HuH-7 (cell line): Measurements from ENCODE around the gene TUBGCP3.

Experiments
- DNase-seq: peaks from one replicate; pipeline ENCODE4 v3.0.0; 2011; ENCODE audit warnings: low spot score

Gene TUBGCP3

GRCh38 chr13:112481458-112481857 lies 106.5 kb downstream of the TUBGCP3 start:
- no peak for DNase-seq

GRCh38 chr13:112479389-112479788 lies 108.6 kb downstream of the TUBGCP3 start:
- no peak for DNase-seq

DNA sequence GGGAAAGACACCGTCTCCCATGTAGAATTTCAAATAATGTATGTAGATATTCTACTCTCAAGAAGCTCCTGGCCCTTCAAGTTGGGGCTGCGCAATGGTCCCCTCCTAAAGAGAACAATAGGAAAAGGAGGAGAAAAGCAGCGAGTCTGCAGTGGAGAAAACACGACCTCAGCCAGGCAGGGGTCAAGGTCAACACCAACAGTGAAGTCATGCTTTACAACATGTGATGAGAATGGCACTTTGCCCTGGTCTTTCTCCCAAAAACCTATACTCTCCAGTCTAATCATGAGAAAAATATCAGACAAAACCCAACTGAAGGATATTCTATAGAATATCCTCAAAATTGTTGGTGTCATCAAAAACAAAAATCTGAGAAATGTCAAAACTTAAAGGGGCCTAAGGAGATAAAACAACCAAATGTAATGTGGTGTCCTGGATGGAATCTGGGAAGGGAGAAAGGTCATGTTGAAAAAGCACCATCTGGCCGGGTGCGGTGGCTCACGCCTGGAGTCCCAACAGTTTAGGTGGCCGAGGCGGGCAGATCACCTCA lies 110.8 kb downstream of the TUBGCP3 start:
- DNase-seq, result no peak

DNA sequence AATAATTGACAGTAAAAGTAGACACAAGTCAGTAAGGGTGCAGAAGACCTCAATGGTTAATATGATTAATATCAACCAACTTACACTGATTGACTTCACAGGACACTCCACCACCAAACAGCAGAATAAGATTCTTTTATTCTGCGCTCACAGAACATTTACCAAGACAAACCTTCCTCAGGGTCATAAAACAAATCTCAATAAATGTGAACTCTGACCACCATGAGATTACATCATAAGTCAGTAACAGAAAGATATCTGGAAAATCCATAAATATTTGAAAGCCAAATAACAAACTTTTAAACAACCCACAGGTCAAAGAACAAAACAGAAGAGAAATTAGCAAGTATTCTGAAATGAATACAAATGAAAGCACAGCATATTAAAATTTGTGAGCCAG lies 112.1 kb downstream of the TUBGCP3 start:
- DNase-seq, result no peak

- DNase-seq, result no peak
These were observed 113.1 kb downstream of the TUBGCP3 start for GRCh38 chr13:112474869-112475268.

DNA sequence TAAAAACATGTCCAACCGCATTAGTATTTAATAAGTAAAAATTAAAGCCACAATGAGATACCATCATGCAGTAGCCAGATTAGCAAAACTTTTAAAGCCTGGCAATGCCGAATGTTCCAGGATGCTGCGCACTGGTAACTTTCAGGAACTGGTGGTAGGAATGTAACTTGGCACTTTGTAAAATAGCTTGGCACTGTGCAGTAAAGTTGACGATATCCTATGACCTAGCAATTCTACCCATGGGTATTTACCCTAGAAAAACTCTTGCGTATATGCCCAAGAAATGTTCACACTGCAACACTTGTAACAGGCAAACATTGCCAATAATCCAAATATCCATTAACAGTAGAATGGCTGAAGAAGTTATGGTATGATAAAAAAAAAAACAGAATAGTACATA lies 114.1 kb downstream of the TUBGCP3 start:
- no peak for DNase-seq

DNA sequence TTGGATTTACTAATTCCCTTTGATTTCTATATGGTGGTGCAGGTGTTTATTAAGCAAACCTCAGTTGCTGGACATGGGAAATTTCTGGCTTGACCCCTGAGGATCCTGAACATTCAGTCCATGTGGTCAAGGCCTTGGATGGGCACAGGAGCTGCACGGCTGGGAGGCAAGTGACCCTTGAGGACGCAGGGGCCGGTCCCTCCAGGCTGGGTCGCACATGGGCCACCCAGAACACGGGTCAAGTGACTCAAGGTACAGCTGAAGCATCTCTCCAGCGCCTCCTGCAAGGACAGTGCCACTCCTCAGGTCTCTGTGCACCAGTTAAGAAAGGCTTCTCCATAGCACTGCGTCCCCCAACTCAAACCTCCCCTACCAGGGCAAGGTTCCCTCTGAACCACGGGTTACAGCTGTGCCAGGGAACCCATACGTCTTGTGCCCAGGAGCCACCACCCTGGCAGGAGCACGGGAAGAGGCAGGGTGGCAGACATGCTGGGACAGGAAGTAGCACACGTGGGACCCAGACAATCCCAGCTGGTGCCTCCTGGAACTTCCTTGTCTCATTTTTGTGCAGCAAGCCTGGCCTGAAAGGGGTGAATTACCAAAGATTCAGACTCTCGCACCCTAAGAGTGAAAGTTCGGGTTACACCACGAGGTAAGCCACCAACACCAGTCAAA lies 118.7 kb downstream of the TUBGCP3 start:
- no peak for DNase-seq

DNA sequence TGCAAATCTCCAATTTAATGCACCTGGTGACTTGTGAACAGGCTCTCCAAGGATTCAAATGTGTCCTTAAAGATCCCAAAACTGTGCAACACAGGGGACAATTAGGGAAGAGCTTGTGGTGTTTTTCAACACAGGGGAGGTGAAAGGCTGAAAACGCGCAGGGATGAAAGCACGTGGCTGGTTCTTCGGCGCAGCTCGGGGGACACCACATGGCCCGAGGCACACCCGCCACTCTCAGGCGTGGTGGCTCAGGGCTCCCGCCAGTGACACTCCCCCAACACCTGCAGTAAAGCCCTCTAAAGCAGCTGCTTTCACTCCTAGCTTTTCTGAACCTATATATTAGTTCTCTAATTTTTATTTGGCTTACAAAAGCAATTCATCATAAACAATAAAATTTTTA lies 119.9 kb downstream of the TUBGCP3 start:
- no peak for DNase-seq

DNA sequence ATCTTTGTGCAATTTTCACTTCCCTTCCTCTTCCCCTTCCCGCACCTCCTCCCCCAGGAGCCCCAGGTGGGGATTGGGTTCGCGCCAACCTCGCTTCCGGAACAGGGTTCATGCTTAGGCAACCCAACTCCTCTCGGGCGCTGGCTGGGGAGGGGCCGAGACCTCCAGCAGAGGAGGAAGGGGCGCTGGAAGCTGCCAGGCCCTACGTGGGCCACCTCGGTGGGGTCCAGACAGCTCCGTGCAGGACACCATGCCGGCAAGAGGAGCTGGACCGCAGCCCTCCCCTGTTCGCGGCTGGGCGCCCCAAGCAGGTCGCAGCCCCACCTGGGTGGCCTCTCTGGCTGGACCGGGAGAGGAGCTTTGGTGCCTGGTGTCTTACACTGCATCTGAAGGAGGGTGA lies 120.7 kb downstream of the TUBGCP3 start:
- no peak for DNase-seq

DNA sequence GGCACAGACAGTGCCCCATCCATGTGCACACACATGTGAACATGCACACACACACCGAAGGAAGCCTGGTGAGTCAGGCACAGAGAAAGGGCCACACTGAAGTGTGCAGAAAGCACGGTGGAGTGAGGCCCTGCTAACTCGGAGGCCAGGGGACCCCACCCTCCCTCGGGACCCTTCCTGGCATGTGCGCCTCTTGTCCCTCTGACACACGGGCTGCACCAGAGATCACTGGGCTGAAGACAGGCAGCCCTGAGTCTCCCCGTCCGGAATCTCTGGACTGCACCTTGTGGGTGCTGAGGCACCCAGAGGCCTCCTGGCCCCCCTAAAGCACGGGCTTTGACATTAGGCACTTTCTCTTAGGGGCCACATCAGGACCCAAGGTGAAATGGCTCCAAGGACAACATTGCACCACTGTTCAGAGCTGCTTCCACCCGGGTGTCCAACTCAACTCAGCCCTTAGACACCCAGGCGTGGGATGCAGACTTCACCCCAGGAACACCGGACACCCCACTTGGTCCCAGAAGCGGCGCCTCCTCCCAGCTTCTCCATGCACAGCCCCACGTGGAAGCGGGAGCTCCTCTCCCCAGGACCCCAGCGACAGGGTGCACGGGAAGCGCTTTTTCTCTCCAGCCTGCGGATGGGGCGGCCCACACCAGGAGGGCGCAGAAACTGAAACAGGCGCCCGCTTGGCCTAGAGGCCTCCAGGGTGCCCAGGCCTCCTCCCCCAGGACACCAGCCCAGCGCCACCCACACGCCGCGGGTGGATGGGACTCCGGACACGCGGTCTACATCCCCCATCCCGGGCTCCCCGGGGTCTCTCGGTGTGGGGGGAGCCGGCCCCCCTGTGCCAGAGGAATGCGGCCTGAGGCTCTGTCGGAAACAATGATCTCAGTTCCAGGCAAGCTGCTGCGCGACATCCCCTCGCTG lies 121.6 kb downstream of the TUBGCP3 start:
- DNase-seq, result no peak

DNA sequence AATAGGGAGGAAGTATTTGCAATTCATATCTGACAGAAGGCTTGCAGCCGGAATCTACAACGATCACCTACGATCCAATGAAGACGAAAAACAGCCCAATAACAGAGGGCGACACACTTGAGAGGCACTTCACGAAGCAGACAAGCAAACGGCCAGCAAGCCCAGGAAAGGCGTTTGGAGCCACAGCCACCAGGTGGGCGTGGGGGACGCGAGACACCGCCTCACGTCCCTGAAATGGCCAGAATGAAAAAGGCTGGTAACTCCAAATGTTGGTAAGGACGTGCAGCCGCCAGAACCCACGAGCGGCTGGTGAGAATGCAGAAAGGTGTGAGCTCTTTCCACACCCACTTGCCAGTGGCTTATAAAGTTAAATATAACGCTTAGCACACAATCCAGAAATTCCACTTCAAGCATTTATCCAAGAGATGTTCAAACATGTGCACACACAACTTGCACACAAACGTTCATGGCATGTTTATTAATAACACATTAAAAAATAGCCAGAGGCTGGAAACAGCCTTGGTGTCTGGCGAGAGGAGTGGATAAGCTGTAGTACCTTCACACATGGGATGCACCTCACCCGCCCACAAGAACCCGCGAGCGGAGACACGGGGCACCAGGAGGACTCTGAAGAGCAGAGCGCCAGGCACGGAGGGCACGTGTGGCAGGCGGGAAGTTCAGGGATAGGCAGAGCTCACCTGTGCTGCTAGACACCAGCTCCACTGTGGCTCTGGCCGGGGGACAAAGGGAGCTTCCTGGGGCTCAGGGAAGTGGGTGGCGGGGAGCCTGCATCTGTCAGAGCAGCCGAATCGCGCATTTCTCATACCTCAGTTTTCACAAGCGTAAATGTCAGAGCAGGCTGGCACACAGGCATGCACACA lies 122.5 kb downstream of the TUBGCP3 start:
- DNase-seq, result no peak

- DNase-seq, result no peak
These were observed 123.2 kb downstream of the TUBGCP3 start for GRCh38 chr13:112464720-112465119.

DNA sequence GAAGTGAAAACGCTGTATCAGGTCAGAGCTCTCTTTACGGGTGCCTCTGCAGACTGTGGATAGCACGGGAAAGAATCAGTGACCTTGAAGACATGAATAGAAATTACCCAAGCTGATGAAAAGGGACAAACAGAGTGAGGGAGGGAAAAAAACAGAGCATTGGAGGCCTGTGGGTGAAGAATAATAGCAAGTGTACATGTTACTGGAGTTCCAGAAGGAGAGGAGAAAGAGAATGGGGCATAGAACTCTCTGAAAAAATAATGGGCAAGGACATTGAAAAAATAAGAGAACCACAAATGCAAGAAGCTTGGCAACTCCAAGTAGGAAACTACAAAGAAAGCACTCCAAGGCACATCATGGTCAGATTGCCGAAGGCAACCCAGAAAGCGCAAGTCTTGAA lies 125.5 kb downstream of the TUBGCP3 start:
- DNase-seq, result no peak

DNA sequence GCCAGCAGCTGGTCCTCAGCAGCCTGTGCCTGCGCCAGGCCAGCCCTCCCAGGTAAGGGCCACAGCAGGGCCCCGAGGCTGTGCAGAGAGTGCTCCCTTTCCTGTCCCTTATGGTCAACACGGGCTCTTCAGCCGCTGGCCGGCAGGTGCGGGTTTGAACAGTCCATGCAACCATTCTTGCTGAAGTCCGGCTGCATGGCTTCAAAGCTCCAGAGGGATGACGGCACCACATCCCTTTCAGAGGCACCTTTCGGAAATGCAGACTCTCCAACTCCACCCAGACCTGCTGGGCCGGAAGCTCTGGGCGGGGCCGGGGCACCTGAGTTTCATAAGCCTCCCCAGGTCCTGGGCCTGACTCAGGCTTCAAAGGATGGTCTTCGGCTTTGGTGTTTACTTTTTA lies 130.5 kb downstream of the TUBGCP3 start:
- no peak for DNase-seq

GRCh38 chr13:112457081-112457480 lies 130.9 kb downstream of the TUBGCP3 start:
- DNase-seq, result no peak

DNA sequence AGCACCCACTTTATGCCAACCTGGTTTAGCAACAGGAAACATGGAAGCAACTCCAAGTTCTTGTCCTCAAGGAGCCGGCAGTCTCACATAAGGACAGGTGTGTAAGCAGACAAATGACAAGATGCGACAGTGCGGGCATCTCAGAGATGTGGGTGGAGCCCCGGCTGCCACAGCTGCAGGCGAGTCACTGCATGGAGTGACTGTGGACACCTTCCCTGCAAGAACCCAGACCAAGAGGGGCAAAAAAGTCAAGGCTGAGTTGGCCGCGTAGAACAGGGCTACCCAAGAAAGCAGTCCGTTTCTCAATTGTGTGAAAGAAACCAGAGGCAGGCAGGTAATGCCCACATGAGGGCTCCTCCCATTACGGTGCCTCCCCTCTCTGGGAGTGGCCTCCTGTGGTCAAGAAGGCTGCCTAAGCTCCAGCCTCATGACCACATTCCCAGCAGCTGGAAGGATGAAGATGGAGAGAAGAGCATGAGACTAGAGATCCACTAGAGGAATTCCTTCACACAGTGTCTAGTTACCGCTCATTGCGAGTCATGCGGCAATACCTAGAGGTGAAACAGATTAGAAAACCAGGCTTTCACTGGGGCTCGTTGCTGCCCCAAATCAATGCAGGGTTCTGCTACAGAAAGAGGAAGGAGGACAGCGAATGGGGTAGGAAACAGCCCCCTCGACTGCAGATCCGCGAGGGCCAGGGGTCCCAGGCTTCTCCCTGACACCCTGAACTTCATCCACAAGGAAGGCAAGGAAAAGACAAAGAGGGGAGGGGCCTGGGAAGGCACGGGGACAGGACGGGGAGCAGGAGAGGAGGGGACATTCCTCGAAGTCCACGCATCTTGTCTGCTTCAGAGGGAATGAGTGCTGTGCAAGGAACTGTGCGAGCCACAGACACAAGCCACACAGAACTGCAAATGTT lies 131.6 kb downstream of the TUBGCP3 start:
- no peak for DNase-seq

- DNase-seq, result no peak
These were observed 132.4 kb downstream of the TUBGCP3 start for GRCh38 chr13:112455476-112456059.

- DNase-seq, result no peak
These were observed 133.2 kb downstream of the TUBGCP3 start for GRCh38 chr13:112454648-112455334.

- no peak for DNase-seq
These were observed 133.9 kb downstream of the TUBGCP3 start for GRCh38 chr13:112453874-112454647.
